Breast epithelium (tissue), 3 donors: ENCODE data around the gene RFNG.

Experiments
- POLR2A ChIP-seq: fragments of 450-650 bp; IDR thresholded peaks from one replicate; pipeline ENCODE4 v1.6.1; 2016; ENCODE audit warnings: antibody characterized with exemption, mild to moderate bottlenecking, moderate library complexity
- POLR2AphosphoS5 ChIP-seq, 3 donors: sonication (generic); formaldehyde crosslinking; IDR thresholded peaks; one replicate each; pipeline ENCODE4 v1.6.1; 2017; ENCODE audit warnings: antibody characterized with exemption in 3 of 3
- TF ChIP-seq, protein P1 (sequence below), 3 donors: fragments of 450-650 bp; IDR thresholded peaks; one replicate each; pipeline ENCODE4 v1.5.1; 2016 to 2017; ENCODE audit warnings: antibody characterized with exemption in 3 of 3, mild to moderate bottlenecking in 3 of 3, moderate library complexity in 3 of 3

- TF ChIP-seq, protein P1, sequence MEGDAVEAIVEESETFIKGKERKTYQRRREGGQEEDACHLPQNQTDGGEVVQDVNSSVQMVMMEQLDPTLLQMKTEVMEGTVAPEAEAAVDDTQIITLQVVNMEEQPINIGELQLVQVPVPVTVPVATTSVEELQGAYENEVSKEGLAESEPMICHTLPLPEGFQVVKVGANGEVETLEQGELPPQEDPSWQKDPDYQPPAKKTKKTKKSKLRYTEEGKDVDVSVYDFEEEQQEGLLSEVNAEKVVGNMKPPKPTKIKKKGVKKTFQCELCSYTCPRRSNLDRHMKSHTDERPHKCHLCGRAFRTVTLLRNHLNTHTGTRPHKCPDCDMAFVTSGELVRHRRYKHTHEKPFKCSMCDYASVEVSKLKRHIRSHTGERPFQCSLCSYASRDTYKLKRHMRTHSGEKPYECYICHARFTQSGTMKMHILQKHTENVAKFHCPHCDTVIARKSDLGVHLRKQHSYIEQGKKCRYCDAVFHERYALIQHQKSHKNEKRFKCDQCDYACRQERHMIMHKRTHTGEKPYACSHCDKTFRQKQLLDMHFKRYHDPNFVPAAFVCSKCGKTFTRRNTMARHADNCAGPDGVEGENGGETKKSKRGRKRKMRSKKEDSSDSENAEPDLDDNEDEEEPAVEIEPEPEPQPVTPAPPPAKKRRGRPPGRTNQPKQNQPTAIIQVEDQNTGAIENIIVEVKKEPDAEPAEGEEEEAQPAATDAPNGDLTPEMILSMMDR (IDR thresholded peaks at IDR 0.05): no peak
- TF ChIP-seq POLR2A: no peak
- TF ChIP-seq POLR2AphosphoS5 (IDR thresholded peaks at IDR 0.05): no peak
Measured at GRCh38 chr17:82072827-82073226, 21.2 kb upstream of the RFNG start.
